GM12878 (cell line): ENCODE results near the gene PREX1. TPM values are rescaled to one million over a fixed set of nuclear protein-coding genes. Genes with fewer than 3 reads are reported as not detected.

ENCODE experiments used
- EED ChIP-seq: sonication (generic); IDR thresholded peaks from 2 replicates; pipeline ENCODE4 v1.6.1; 2016; ENCODE audit warnings: antibody characterized with exemption, low read depth
- MYC ChIP-seq: IDR thresholded peaks from 2 replicates; pipeline ENCODE4 v1.6.1; 2011; ENCODE audit warnings: mild to moderate bottlenecking, low read length, moderate library complexity, inconsistent platforms; ENCODE audit not compliant: insufficient read depth, insufficient replicate concordance, insufficient read length, severe bottlenecking
- PML ChIP-seq: IDR thresholded peaks from 2 replicates; pipeline ENCODE4 v1.6.1; 2012; ENCODE audit warnings: low read length, inconsistent platforms
- RBBP5 ChIP-seq: fragments of 200-600 bp; sonication (generic); conservative IDR thresholded peaks from 2 replicates; pipeline ENCODE4 v1.6.1; 2016
- REST ChIP-seq: IDR thresholded peaks from 2 replicates; pipeline ENCODE4 v1.6.1; 2012; ENCODE audit warnings: mild to moderate bottlenecking, low read depth, low read length
- SRF ChIP-seq, 2 experiments: IDR thresholded peaks; 2 replicates each; pipeline ENCODE4 v1.6.1; 2011; ENCODE audit warnings: low read depth in 2 of 2, low read length in 2 of 2, mild to moderate bottlenecking in 1 of 2, moderate library complexity in 1 of 2
- TAF1 ChIP-seq: IDR thresholded peaks from 2 replicates; pipeline ENCODE4 v1.6.1; 2011; ENCODE audit warnings: mild to moderate bottlenecking, low read depth, low read length, borderline replicate concordance
- TCF7 ChIP-seq: IDR thresholded peaks from 2 replicates; pipeline ENCODE4 v1.6.1; 2014; ENCODE audit warnings: antibody characterized with exemption, borderline replicate concordance
- ZZZ3 ChIP-seq: IDR thresholded peaks from 2 replicates; pipeline ENCODE4 v1.6.1; 2011; ENCODE audit warnings: low read depth; ENCODE audit not compliant: control insufficient read depth, insufficient read length
- polyA plus RNA-seq, 11 experiments: library from polyadenylated mRNA; depleted of rRNA in 4 of 11; unstranded in 6 of 11; stranded (reverse) in 5 of 11; fragments of >200 nt; fragmentation: Nextera tagmentation in 4 of 11; fragmentation: Illumina TruSeq in 1 of 11; extraction: Ambion mirVana in 4 of 11; extraction: Trizol in 1 of 11; gene quantifications; 1 replicate in 1 of 11; 2 replicates in 10 of 11; pipeline versions ENCODE4 v1.2.1 to v1.2.3, GENCODE V29; 2011 to 2016; ENCODE audit warnings: inconsistent platforms in 2 of 11, missing spikeins in 2 of 11, low read depth in 1 of 11
- total RNA-seq, 4 experiments: library from RNA; depleted of rRNA in 3 of 4; stranded (reverse); fragments of >200 nt in 3 of 4; fragmentation: Illumina TruSeq in 1 of 4; extraction: Trizol in 1 of 4; gene quantifications; 2 replicates each; pipeline versions ENCODE4 v1.2.1 to v1.2.3, GENCODE V29; 2013 to 2021
- TF ChIP-seq, protein P1 (sequence below): fragments of 450-650 bp; IDR thresholded peaks from 2 replicates; pipeline ENCODE4 v1.6.1; 2017; ENCODE audit warnings: mild to moderate bottlenecking, moderate library complexity
- TF ChIP-seq, protein P2 (sequence below): fragments of 450-650 bp; IDR thresholded peaks from 2 replicates; pipeline ENCODE4 v1.6.1; 2017; ENCODE audit warnings: mild to moderate bottlenecking, low read depth, inconsistent platforms; ENCODE audit not compliant: poor library complexity, severe bottlenecking

PREX1 gene
- total and polyA plus RNA-seq, 10 of the 15 experiments (the other 5 are each of a cell fraction or from before 2014, with no cell fraction given), result 2.6 to 114 (median 38.9) TPM

GRCh38 chr20:48861444-48861843, 33.6 kb upstream of the PREX1 start (continued):
- TF ChIP-seq EED (no peak), REST (no peak), PML (no peak), SRF (IDR thresholded peaks at IDR 0.05; ENCODE audit: low read depth in 2 of 2, low read length in 2 of 2) (no peak), TCF7 (no peak), RBBP5 (no peak), ZZZ3 (no peak), TAF1 (0 out of 2 replicates have a peak, but pooled peaks have one; percentile 26), MYC (no peak)
- TF ChIP-seq, protein P1, sequence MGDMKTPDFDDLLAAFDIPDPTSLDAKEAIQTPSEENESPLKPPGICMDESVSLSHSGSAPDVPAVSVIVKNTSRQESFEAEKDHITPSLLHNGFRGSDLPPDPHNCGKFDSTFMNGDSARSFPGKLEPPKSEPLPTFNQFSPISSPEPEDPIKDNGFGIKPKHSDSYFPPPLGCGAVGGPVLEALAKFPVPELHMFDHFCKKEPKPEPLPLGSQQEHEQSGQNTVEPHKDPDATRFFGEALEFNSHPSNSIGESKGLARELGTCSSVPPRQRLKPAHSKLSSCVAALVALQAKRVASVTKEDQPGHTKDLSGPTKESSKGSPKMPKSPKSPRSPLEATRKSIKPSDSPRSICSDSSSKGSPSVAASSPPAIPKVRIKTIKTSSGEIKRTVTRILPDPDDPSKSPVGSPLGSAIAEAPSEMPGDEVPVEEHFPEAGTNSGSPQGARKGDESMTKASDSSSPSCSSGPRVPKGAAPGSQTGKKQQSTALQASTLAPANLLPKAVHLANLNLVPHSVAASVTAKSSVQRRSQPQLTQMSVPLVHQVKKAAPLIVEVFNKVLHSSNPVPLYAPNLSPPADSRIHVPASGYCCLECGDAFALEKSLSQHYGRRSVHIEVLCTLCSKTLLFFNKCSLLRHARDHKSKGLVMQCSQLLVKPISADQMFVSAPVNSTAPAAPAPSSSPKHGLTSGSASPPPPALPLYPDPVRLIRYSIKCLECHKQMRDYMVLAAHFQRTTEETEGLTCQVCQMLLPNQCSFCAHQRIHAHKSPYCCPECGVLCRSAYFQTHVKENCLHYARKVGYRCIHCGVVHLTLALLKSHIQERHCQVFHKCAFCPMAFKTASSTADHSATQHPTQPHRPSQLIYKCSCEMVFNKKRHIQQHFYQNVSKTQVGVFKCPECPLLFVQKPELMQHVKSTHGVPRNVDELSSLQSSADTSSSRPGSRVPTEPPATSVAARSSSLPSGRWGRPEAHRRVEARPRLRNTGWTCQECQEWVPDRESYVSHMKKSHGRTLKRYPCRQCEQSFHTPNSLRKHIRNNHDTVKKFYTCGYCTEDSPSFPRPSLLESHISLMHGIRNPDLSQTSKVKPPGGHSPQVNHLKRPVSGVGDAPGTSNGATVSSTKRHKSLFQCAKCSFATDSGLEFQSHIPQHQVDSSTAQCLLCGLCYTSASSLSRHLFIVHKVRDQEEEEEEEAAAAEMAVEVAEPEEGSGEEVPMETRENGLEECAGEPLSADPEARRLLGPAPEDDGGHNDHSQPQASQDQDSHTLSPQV, result no peak
- TF ChIP-seq, protein P2, sequence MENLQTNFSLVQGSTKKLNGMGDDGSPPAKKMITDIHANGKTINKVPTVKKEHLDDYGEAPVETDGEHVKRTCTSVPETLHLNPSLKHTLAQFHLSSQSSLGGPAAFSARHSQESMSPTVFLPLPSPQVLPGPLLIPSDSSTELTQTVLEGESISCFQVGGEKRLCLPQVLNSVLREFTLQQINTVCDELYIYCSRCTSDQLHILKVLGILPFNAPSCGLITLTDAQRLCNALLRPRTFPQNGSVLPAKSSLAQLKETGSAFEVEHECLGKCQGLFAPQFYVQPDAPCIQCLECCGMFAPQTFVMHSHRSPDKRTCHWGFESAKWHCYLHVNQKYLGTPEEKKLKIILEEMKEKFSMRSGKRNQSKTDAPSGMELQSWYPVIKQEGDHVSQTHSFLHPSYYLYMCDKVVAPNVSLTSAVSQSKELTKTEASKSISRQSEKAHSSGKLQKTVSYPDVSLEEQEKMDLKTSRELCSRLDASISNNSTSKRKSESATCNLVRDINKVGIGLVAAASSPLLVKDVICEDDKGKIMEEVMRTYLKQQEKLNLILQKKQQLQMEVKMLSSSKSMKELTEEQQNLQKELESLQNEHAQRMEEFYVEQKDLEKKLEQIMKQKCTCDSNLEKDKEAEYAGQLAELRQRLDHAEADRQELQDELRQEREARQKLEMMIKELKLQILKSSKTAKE, result no peak
